ENCODE results near the gene P3H4. TPM values are rescaled to one million over a fixed set of nuclear protein-coding genes. Genes with fewer than 3 reads are reported as not detected.

Gene P3H4
- total and polyA plus RNA-seq, 2 donors (not counting 3 experiments of a cell fraction or from before 2014, with no cell fraction given): 39.2 to 58.3 TPM

DNA sequence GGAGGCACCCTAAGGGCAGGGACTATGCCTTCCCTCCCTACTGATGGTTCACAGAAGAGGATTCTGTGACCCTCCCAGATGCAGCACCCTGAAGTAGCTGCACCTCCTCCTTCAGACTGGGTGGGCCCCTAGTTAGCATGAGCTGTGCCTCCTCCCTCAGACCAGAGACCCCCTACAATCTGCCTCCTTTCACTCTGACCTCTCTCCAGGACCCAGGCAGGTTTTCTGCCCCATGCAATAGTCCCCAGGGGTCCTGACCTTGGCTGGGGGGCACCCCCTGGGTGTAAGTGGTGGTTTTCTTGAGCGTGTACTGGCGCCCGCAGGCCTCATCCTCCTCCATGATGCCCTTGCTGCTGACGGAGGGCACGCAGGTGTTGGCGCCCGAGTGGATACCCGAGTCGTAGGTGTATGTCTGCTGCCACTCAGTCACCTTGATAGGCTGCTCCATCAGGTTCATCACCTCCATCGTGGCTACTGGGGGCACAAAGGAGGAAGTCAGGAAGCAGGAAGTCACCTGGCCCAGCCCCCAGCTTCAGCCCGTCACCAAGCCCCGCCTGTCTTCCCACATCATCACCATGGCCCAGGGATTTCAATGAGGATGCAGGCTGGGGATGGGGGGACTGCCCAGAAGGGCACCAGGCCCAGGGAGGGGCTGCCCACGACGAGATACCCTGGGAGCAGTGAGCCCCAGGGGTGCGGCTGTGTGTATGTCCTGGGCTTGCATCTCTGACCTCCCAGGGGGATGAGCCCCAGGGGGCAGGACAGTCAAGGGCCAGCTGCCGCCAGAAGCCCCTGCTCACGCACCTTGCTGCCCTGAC, 40.2 kb downstream of the P3H4 start:
- CTCF ChIA-PET: interaction anchor here (7.7 kb wide), 1 partner anchor 14 kb away, joined by 169 read pairs; the partner anchor contains the start of gene JUP

More for the DNA sequence above, 40.2 kb downstream of the P3H4 start:
- H3K9me3 ChIP-seq (replicated peaks; ENCODE audit: control insufficient read depth, insufficient read depth, low read length): no peaks in the 10 kb centered on the region
- DNase-seq (ENCODE audit: low read depth, low spot score) (no peak), FAIRE-seq (no peak)
- dilution Hi-C loops (cut with MboI; ENCODE audit: extremely low pct_ligation_motif_present, low sequenced_read_pairs): no loop called here
- no peaks in the 10 kb centered on the region for H3K9me1 ChIP-seq (replicated peaks; ENCODE audit: control insufficient read depth, extremely low read depth, insufficient read depth, low read length)
- H2AFZ ChIP-seq (ENCODE audit: low read depth, low read length): no peak overlapping the region
- no peaks in the 10 kb centered on the region for H3K27me3 ChIP-seq (ENCODE audit: control insufficient read depth in 2 of 2, insufficient read depth in 2 of 2, low read length in 2 of 2)
- no peaks in the 10 kb centered on the region for H3K79me2 ChIP-seq (ENCODE audit: control insufficient read depth, insufficient read depth, low read length)
- TF ChIP-seq CTCF (IDR thresholded peaks at IDR 0.05; ENCODE audit: extremely low read depth in 1 of 2, insufficient read depth in 1 of 2, low read depth in 1 of 2, low read length in 2 of 2) (no peak), GATA2 (IDR thresholded peaks at IDR 0.05; ENCODE audit: insufficient read depth, insufficient read length, low read depth, low read length) (no peak), MYC (IDR thresholded peaks at IDR 0.05; ENCODE audit: low read depth, low read length) (no peak), POLR2AphosphoS5 (IDR thresholded peaks at IDR 0.05; ENCODE audit: insufficient read depth, low read depth, low read length) (no peak), JUN (IDR thresholded peaks at IDR 0.05; ENCODE audit: borderline replicate concordance, insufficient read depth, insufficient read length, low read depth) (no peak), FOS (IDR thresholded peaks at IDR 0.05; ENCODE audit: borderline replicate concordance, insufficient read depth, low read length) (no peak), POLR2A (IDR thresholded peaks at IDR 0.05; ENCODE audit: low read depth, low read length) (no peak), EZH2 (IDR thresholded peaks at IDR 0.05; ENCODE audit: borderline replicate concordance, low read depth, low read length, severe bottlenecking) (no peak)
- TF ChIP-seq, protein P1, sequence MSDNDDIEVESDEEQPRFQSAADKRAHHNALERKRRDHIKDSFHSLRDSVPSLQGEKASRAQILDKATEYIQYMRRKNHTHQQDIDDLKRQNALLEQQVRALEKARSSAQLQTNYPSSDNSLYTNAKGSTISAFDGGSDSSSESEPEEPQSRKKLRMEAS (IDR thresholded peaks at IDR 0.05; ENCODE audit: insufficient read depth, insufficient read length): no peak
- H3K9ac ChIP-seq (replicated peaks; ENCODE audit: extremely low read depth, insufficient read depth, low read length): no peak overlapping the region
- intact Hi-C loops (cut with micrococcal nuclease): loop anchor here (2.0 kb wide), 1 partner anchor 15 kb away; the partner anchor contains the start of gene JUP
- POLR2A ChIA-PET: interaction anchor here (3.4 kb wide), 1 partner anchor 14 kb away, joined by 31 read pairs; the partner anchor contains the start of gene JUP
- H3K4me1 ChIP-seq (ENCODE audit: control insufficient read depth, extremely low read depth, insufficient read depth, low read length): peaks cover 33% of the 10 kb centered on the region
- H4K20me1 ChIP-seq (replicated peaks; ENCODE audit: control insufficient read depth, extremely low read depth, insufficient read depth, low read length): no peaks in the 10 kb centered on the region
- no TSS peak for BruUV-seq (replicated peaks)
- no peak overlapping the region for H3K4me3 ChIP-seq (replicated peaks in 1 of 3; ENCODE audit: insufficient read depth in 1 of 3, low read depth in 1 of 3, low read length in 3 of 3)
- H3K36me3 ChIP-seq (ENCODE audit: control insufficient read depth in 2 of 2, extremely low read depth in 1 of 2, insufficient read depth in 2 of 2, low read length in 2 of 2): peaks cover 11 to 56% of the 10 kb centered on the region in 2 experiments
- no peak overlapping the region for H3K27ac ChIP-seq (ENCODE audit: insufficient read depth, low read depth, low read length)
- no peak overlapping the region for H3K4me2 ChIP-seq (ENCODE audit: insufficient read depth, low read length)

All from endothelial cell of umbilical vein (primary cell).